Stimulated activated naive CD8-positive, alpha-beta T cell treated with anti-CD3 and anti-CD28 coated beads, Interleukin-15, amount 100 ng/mL, for 72 hours (primary cell): ENCODE results near the gene DAAM1.
A peak's percentile ranks its signal among the peaks of the same experiment; 100 is the strongest.

Source experiments
- ATAC-seq: fragments of 150-1000 bp; cut with Tn5 transposase; 2 replicates; pipeline ENCODE4 v1.10.0; 2021; ENCODE audit warnings: mild to moderate bottlenecking, moderate library complexity
- DNase-seq, 2 donors: peaks; one replicate each; pipeline ENCODE4 v3.0.0; 2021 to 2022
- H3K27ac Mint-ChIP-seq, 2 donors: one replicate each; pipeline ENCODE4 v1.8.0; 2022; ENCODE audit warnings: mild to moderate bottlenecking in 2 of 2, mixed read lengths in 2 of 2, moderate library complexity in 2 of 2
- H3K27me3 Mint-ChIP-seq: one replicate; pipeline ENCODE4 v1.8.0; 2022; ENCODE audit warnings: mixed read lengths
- H3K4me1 Mint-ChIP-seq: one replicate; pipeline ENCODE4 v1.8.0; 2022; ENCODE audit warnings: mild to moderate bottlenecking, mixed read lengths
- H3K4me3 Mint-ChIP-seq, 2 donors: one replicate each; pipeline ENCODE4 v1.8.0; 2022; ENCODE audit warnings: mild to moderate bottlenecking in 2 of 2, mixed read lengths in 2 of 2, moderate library complexity in 1 of 2
- H3K9me3 Mint-ChIP-seq, 2 donors: one replicate each; pipeline ENCODE4 v1.8.0; 2022; ENCODE audit warnings: mixed read lengths in 2 of 2

DAAM1 gene

DNA sequence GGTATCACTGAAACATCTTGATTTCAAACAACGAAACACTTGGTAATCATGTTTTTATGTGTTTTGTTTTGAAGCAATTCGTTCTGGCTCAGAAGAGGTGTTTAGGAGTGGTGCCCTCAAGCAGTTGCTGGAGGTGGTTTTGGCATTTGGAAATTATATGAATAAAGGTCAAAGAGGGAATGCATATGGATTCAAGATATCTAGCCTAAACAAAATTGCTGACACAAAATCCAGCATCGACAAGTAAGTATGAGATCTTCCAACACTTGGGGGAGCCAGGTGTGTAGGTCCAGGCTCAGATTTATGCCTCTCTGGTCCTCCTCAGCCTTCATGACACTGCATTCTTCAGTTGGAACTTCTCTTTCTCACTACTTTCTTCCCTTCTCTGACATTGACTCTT, 166.6 kb downstream of the DAAM1 start:
- Mint-ChIP-seq H3K27me3 (no peaks in the 10 kb centered on the region), H3K4me3 (no peak overlapping the region), H3K27ac (no peak overlapping the region), H3K4me1 (no peaks in the 10 kb centered on the region), H3K9me3 (no peaks in the 10 kb centered on the region)
- no peak for ATAC-seq
- no peak for DNase-seq

GRCh38 chr14:59356312-59356711, 167.8 kb downstream of the DAAM1 start:
- no peak overlapping the region for H3K4me3 Mint-ChIP-seq
- ATAC-seq (no peak), DNase-seq (no peak)
- H3K27ac Mint-ChIP-seq: no peak overlapping the region
- H3K9me3 Mint-ChIP-seq: no peaks in the 10 kb centered on the region
- H3K4me1 Mint-ChIP-seq: no peaks in the 10 kb centered on the region
- no peaks in the 10 kb centered on the region for H3K27me3 Mint-ChIP-seq

DNA sequence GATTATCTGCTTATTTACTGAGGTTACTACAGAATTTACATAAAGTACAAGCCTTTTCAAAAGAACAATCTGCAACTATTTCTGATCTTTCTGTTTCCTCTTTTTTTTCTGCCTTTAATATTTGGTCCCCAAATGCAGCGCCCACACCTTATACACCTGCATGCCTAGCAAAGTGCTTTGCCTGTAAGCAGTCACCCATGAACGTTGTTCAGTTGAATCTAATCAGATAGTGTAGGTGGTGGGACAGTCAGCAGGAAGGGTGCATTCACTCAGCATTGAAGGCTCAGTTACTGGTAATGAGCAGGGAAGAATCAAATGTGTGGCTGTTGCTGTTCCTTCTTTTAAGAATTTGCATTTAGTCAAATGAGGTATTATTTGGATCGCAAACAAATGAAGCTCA, 168.3 kb downstream of the DAAM1 start:
- ATAC-seq (no peak), DNase-seq (no peak)
- no peaks in the 10 kb centered on the region for H3K4me1 Mint-ChIP-seq
- H3K9me3 Mint-ChIP-seq: no peaks in the 10 kb centered on the region
- no peaks in the 10 kb centered on the region for H3K27me3 Mint-ChIP-seq
- no peak overlapping the region for H3K4me3 Mint-ChIP-seq
- H3K27ac Mint-ChIP-seq: no peak overlapping the region

DNA sequence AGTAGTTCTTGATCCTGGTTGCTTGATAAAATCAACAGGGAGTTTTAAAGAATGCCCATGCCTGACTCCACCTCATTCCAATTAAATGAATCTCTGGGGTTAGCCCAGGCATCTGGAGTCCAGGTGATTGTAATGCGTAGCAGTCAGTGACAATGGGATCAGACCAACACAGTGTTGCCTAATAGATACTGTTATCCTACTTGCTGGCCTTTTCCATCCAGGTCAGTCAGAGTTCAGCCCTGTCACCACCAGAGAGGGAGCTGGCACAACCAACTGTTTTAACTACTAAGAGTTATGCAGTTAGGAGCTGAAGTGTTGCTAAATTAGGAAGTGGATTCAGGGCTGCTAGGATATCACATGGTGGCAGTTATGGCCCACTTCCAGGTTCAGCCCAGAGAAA, 169.6 kb downstream of the DAAM1 start:
- DNase-seq (no peak), ATAC-seq (no peak)
- Mint-ChIP-seq H3K27me3 (no peaks in the 10 kb centered on the region), H3K27ac (no peak overlapping the region), H3K9me3 (no peaks in the 10 kb centered on the region), H3K4me3 (no peak overlapping the region), H3K4me1 (no peaks in the 10 kb centered on the region)

- Mint-ChIP-seq H3K9me3 (no peaks in the 10 kb centered on the region), H3K27me3 (no peaks in the 10 kb centered on the region), H3K4me1 (no peaks in the 10 kb centered on the region), H3K4me3 (no peak overlapping the region), H3K27ac (no peak overlapping the region)
- ATAC-seq (no peak), DNase-seq (no peak)
Observed at GRCh38 chr14:59358784-59359183, 170.3 kb downstream of the DAAM1 start.

DNA sequence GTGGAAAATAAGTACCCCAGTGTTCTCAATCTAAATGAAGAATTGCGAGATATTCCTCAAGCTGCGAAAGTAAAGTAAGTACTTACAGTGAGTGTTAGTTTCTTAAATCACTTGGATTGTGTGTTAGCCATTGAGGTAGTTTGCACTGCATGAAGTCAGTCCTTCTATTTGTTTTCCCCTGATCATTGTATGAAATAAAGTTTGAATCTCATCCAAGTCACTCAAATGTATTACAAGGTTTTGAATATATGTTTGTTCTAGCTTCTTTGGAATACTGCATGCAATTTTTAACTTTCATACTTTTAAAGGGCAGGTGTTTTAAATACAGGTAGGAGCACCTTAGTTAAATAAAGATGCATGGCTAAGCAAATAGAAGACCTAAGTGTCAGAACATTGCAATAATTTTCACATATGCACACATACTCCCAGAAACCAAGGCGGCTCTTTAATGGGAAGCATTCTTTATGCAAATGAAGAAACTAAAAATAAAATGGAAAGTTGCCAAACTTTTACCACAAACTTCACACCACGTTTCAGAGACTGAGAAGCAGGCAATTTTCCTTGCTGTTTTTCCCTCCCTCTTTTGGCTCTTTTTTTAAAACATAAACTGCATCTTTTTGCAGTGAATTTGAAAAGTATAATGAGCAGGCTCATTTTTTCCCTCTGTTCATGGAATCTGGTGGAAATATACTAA, 171.1 kb downstream of the DAAM1 start:
- Mint-ChIP-seq H3K9me3 (no peaks in the 10 kb centered on the region), H3K4me3 (no peak overlapping the region), H3K27ac (no peak overlapping the region), H3K27me3 (no peaks in the 10 kb centered on the region), H3K4me1 (no peaks in the 10 kb centered on the region)
- ATAC-seq (no peak), DNase-seq (no peak)

GRCh38 chr14:59360233-59360632, 171.8 kb downstream of the DAAM1 start:
- Mint-ChIP-seq H3K4me3 (no peak overlapping the region), H3K27me3 (no peaks in the 10 kb centered on the region), H3K9me3 (no peaks in the 10 kb centered on the region), H3K27ac (peak overlapping the region in 1 of 2 donors; percentile 67), H3K4me1 (no peaks in the 10 kb centered on the region)
- ATAC-seq: no peak
- no peak for DNase-seq

GRCh38 chr14:59360923-59361794, 172.7 kb downstream of the DAAM1 start:
- Mint-ChIP-seq H3K4me1 (no peaks in the 10 kb centered on the region), H3K4me3 (no peak overlapping the region), H3K27me3 (no peaks in the 10 kb centered on the region), H3K27ac (peak overlapping the region in 1 of 2 donors; percentile 72), H3K9me3 (no peaks in the 10 kb centered on the region)
- no peak for ATAC-seq
- DNase-seq: no peak

DNA sequence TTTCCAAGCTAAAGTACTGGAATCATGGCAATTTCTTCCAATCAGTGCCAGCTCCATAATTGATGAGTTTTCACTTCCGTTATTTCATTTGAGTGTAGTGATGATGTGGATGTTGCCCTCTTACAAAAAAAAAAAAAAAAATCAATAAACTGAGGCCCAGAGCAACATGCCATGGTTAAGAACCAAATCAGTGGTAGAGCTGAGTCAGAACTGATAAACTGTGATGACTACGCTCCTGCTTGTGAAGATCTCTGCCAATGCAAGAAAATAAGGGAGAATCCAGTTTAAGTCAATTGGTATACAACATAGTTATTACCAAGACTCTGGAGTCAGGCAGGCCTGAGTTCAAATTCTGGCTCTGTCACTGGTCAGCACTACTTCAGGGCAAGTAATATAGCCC, 174.0 kb downstream of the DAAM1 start:
- Mint-ChIP-seq H3K4me3 (no peak overlapping the region), H3K9me3 (no peaks in the 10 kb centered on the region), H3K4me1 (no peaks in the 10 kb centered on the region), H3K27ac (no peak overlapping the region), H3K27me3 (no peaks in the 10 kb centered on the region)
- ATAC-seq (no peak), DNase-seq (no peak)

GRCh38 chr14:59363531-59364226, 175.2 kb downstream of the DAAM1 start:
- no peak overlapping the region for H3K27ac Mint-ChIP-seq
- H3K4me1 Mint-ChIP-seq: no peaks in the 10 kb centered on the region
- H3K4me3 Mint-ChIP-seq: no peak overlapping the region
- no peaks in the 10 kb centered on the region for H3K27me3 Mint-ChIP-seq
- ATAC-seq (no peak), DNase-seq (no peak)
- H3K9me3 Mint-ChIP-seq: no peaks in the 10 kb centered on the region

GRCh38 chr14:59370158-59370742, 181.8 kb downstream of the DAAM1 start:
- Mint-ChIP-seq H3K27ac (no peak overlapping the region), H3K4me1 (no peaks in the 10 kb centered on the region), H3K9me3 (no peaks in the 10 kb centered on the region), H3K4me3 (no peak overlapping the region), H3K27me3 (no peaks in the 10 kb centered on the region)
- DNase-seq (no peak), ATAC-seq (no peak)

GRCh38 chr14:59371771-59372170, 183.3 kb downstream of the DAAM1 start:
- DNase-seq (no peak), ATAC-seq (no peak)
- Mint-ChIP-seq H3K4me1 (no peaks in the 10 kb centered on the region), H3K27ac (no peak overlapping the region), H3K9me3 (no peaks in the 10 kb centered on the region), H3K27me3 (no peaks in the 10 kb centered on the region), H3K4me3 (no peak overlapping the region)

DNA sequence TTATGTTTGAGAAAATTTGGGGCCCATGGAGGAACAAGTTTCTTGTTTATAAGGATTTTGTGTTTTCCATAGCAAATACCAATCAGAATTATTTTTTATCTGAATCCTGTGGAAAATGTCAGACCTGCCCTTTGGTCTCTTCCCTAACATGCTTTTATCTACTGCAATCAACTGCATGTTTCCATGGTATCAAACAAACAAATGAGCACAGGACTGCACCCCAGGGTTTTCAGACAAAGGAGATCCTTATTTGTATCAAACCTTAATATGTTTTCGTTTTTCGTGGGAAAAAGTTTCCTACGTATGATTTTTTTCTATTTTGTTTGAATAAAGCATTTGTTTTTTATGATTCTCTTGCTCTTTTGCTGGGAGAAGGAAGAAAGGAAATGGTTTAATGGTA, 185.6 kb downstream of the DAAM1 start:
- DNase-seq (no peak), ATAC-seq (no peak)
- H3K27me3 Mint-ChIP-seq: no peaks in the 10 kb centered on the region
- peak overlapping the region in 1 of 2 donors; percentile 46 for H3K27ac Mint-ChIP-seq
- H3K9me3 Mint-ChIP-seq: no peaks in the 10 kb centered on the region
- no peaks in the 10 kb centered on the region for H3K4me1 Mint-ChIP-seq
- H3K4me3 Mint-ChIP-seq: no peak overlapping the region

- DNase-seq: no peak
- H3K27me3 Mint-ChIP-seq: no peaks in the 10 kb centered on the region
Observed at GRCh38 chr14:59376686-59377085, 188.2 kb downstream of the DAAM1 start.

DNA sequence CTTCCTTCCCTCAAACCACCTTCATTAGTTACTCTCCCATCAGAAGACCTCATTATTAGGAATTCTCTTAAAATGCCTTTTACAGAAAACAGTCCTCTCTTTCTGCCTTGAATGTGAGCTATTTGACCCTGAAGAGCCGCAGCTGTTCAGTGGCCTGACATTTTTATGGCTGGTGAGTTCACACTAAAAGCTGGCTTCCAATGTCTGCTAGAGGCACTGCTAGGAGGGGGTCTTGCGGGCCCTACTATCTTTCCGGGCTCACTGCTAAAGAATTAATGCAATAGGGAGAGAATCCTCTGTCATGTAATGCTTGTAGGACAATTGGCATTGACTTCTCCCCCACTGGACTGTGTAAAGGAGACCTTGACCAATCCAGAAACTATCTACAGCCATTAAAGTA, 189.0 kb downstream of the DAAM1 start:
- H3K4me3 Mint-ChIP-seq: no peak overlapping the region
- no peak for ATAC-seq
- no peaks in the 10 kb centered on the region for H3K4me1 Mint-ChIP-seq
- peaks cover 0 to 4% of the 10 kb centered on the region in 2 donors for H3K9me3 Mint-ChIP-seq
- DNase-seq: no peak
- H3K27ac Mint-ChIP-seq: no peak overlapping the region
- no peaks in the 10 kb centered on the region for H3K27me3 Mint-ChIP-seq

More at GRCh38 chr14:59376686-59377085, 188.2 kb downstream of the DAAM1 start:
- Mint-ChIP-seq H3K4me1 (no peaks in the 10 kb centered on the region), H3K4me3 (no peak overlapping the region), H3K27ac (no peak overlapping the region), H3K9me3 (no peaks in the 10 kb centered on the region)
- ATAC-seq: no peak
